UCSD-AML1 (cell line): Measurements from ENCODE around the gene ACTN4.
"Not testable (repeated sequence)": the region's sequence is repeated elsewhere in the genome, so short reads cannot be mapped to it uniquely, and the experiment has no call there.

Source experiments
- DNase-seq: peaks from one replicate; lab custom pipeline; 2025; ENCODE audit not compliant: unreplicated experiment; lab: John Stamatoyannopoulos, UW

Gene ACTN4

DNA sequence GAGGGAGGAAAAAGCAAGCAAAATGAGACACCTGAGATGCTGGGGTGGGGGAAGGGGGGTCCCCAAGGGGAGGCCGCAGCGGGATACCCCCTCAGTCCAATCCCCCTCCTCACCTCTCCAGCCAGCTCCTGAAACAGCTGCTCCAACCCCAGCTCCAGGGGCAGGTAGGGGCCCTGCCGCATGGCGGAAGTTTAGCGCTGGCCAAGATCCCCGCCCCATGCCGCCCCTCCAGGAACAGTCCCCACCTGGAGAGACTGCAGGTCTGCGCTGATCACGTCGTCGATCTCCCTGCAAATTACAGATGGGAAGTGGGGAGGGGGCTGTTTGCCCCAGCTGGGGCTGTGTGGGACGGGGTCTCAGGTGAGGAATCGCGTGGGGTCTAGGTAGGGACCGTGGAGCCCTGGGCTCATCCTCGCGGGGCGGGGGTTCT, 87.8 kb downstream of the ACTN4 start:
- DNase-seq = no peak

DNA sequence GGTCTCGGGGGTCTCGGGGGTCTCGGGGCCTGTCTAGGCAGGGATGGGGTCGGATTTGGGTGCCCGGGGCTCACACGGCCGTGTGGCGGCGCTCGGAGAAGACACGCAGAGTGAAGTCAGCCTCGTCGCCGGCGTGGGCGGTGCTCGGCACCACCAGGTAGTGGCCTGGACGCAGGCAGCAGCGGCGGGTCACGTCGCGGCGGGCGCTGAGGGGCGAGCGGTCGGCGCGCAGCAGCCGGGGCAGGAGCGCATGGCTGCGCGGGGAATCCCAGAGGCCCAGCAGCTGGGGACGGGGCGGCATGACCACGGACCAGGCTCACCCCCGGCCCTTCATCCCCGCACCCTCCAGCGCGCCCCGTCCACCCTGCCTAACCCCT, 88.6 kb downstream of the ACTN4 start:
- DNase-seq = no peak

DNA sequence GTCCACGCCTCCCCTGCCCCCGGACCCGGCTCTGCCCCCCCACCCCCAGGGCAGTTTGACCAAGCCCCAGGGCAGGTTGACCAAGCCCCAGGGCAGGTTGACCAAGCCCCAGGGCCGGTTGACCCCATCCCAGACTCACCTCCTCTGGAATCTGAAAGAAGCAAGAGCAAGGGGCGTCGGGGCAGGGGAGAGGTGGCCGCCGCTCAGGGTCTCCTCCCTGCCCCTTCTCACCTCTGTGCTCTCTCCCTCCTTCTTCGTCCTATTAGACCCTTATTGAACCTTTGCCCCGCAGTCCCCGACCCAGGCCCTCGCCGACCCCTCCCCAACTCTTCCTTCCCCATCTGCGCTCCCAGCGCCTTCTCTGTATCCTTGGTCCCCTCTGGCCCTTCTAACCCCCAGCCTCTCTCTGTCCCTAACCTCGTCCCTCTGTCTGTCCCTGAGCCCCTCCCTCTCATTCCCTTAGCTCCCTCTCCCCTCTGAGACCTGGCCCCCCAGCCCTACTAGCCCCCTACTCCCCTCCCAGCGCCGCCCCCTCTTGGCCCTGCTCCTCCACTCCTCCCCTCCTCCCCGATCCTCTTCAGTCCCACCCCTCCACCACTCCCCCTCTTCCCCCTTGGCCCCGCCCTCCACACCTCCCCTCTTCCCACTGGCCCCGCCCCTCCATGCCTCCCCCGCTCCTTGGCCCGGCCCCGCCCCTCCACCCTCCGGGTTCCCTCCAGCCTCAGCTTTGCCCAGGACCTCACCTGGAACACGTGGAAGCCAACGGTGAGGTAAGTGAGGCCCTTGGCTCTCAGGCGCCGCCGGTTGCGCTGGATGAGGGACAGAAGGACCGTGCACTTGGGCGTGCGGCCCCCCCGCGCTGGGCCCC, 89.2 kb downstream of the ACTN4 start:
- DNase-seq = peak; percentile 26

DNA sequence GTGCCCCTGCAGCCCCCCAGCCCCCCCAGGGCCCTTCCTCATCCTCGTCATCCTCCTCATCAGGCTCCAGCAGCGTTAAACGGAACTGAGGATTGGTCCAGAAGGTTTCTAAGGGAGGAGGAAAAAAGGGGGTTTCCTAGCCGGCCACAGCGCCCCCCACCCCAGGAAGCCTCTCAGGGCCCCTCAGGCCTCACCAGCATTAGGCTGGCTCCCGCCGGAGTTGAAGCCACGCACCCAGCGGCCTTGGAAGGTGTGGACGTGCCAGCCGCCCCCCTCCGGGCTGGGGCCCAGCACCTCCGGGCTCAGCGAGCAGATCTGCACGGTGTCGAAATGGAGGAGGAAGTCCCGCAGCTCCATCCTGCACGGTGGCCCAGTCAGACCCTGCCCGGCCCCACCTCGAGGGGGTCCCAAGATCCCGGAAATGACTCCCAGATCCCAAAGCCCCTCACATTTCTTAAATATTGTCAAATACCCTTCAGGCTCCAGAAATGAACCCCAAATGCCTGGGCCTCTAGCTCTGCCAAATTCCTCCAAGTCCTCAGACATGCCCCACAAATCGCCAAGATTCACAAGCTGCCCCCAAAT, 89.9 kb downstream of the ACTN4 start:
- no peak for DNase-seq

DNA sequence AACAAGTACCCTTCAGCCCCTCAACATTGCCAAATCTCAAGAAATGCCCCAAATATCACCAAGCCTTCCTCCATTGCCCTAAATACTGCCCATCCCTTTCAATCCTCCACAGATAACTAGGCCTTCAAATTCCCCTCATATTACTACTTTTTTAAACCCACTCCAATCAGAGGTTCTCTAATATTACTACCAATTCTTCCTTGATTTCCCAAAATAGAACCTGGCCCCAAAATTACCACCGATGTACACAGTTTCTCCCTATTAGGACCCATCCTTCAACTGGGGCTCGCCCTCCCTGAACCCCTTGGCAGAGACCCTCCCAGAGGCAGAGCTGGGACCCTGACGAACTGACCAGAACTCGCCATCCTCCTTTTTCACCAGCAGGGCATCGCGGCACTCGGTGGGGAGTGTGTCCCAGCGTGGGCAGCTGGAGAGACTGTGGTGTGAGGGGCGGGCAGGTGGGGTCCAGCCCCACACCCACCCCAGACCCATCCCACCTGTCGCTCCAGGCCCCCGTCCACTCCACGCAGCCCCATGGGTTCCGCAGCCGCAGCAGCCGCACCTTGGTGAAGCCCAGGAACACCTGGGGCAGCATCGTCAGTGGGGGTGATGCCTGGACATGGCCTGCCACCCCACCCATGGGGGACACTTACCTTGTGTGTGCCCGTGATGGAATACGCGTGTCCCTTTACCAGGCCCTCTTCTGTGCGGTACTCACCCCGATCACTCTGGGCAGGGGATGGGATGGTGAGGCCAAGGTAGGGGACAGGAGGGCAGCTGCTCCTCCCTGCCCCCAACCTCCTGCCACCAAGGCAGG, 90.7 kb downstream of the ACTN4 start:
- DNase-seq = no peak

DNA sequence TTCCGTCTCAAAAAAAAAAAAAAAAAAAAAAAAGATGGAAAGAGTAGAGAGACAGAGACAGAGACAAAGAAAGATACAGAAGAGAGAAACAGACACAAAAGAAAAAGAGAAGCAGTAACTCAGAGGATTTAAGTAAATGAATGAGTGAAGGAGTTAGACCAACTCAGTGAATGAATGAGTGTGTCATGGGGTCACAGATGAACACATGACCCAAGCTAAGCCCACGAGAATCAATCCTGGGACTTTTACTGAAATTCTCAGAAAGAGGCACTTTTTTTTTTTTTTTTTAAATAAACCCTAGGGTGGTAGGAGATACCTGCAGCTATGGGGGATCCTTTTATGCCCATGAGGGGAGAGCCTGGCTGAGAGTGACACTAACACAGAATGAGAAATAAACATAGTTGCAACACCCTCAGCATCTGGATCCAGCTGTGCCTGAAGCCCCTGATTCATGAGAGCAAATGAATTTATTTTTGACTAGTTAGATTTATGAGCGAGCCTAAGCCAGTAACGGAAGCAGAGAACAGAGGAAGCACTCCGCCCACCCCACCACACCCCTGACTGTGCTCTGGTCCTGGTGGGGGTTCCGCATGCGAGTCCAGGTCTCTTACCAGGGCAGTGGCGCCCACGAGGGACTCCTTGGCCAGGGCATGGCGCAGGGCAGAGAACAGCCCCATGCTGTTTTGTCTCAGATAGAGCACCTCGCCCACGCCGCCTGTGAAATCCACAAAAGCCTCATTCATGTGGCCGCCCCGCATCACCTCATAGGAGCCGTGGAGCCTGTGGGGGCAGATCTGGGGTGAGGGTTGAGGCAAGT, 92.2 kb downstream of the ACTN4 start:
- DNase-seq = no peak

DNA sequence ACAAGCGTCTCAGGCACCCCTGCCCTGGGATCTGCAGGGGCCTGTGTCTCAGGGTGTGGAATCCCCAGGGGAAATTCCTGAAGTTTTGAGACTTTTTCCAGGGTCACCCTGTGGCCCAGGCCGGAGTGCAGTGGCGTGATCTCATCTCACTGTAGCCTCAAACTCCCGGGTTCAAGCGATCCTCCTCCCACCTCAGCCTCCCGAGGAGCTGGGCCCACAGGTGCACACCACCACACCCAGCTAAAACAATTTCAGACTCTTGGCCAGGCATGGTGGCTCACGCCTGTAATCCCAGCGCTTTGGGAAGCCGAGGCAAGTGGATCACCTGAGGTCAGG, 92.8 kb downstream of the ACTN4 start:
- no peak for DNase-seq

DNA sequence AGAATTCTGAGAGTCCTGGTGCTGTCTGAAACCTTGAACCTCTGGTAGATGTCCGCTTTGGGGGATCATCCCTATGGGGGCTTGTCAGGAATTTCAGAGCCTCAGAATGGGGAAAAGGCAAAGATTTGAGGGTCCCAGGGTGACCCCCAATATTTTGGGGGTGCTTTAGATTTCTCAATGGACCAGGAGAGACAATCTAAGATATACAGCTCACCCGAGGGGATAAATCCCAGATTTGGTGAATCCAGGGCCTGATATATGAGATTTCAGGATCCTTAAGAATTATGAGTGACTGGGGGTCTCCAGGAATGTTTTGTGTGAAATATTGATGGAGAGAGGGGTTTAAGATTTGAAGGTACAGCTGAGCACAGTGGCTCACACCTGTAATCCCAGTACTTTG, 93.5 kb downstream of the ACTN4 start:
- DNase-seq = no peak

DNA sequence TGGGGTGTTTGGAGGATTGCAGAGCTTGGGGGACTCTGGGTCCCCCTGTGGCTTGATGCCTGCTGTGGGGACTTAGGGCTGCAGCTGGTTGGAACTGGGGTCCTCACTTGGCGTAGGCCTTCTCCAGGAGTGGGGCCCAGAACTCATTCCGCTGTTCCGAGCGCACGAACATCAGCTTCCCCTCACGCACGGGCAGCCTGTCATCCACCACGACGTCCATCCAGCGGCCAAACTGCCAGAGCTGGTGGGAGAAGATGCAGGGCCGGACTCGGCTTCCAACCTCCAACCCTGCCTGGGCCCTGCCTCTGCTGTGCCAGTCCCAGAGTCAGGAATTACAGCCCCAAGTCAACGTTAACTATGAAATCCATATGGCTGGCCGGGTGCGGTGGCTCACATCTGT, 94.2 kb downstream of the ACTN4 start:
- DNase-seq = no peak

DNA sequence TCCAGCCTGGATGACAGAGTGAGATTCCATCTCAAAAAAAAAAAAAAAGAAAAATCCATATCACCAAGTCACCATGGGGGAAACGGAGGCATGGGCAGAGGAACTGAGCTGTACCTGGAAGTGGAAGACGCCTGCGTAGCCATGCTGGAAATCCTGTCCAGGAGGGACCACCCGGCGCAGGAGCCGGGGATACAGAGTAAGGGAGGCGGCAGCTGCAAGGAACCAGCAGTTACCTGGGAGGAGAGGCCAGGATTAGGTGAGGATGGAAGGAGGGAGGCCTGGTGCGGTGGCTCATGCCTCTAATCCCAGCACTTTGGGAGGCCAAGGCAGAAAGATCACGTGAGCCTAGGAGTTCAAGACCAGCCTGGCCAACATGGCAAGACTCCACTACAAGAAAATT, 94.8 kb downstream of the ACTN4 start:
- no peak for DNase-seq

DNA sequence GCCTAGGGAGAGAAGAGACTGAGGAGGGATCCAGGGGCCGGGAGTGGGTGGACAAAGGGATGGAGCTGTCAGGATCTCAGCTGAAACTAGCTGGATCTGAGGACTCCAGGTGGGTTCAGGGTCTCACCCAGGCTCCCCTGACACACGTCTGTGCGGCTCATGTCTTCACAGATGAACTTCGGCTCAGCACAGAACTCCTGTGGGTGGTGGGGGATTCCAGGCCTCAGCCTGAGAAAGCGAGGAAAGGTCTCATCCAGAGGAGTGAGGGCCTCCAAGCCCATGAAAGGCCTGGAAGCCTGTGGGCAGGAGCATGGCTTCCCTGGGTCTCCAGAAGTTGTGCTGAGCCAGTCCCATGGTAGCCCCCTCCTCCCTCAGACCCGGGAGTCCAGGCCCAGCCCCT, 95.5 kb downstream of the ACTN4 start:
- no peak for DNase-seq

DNA sequence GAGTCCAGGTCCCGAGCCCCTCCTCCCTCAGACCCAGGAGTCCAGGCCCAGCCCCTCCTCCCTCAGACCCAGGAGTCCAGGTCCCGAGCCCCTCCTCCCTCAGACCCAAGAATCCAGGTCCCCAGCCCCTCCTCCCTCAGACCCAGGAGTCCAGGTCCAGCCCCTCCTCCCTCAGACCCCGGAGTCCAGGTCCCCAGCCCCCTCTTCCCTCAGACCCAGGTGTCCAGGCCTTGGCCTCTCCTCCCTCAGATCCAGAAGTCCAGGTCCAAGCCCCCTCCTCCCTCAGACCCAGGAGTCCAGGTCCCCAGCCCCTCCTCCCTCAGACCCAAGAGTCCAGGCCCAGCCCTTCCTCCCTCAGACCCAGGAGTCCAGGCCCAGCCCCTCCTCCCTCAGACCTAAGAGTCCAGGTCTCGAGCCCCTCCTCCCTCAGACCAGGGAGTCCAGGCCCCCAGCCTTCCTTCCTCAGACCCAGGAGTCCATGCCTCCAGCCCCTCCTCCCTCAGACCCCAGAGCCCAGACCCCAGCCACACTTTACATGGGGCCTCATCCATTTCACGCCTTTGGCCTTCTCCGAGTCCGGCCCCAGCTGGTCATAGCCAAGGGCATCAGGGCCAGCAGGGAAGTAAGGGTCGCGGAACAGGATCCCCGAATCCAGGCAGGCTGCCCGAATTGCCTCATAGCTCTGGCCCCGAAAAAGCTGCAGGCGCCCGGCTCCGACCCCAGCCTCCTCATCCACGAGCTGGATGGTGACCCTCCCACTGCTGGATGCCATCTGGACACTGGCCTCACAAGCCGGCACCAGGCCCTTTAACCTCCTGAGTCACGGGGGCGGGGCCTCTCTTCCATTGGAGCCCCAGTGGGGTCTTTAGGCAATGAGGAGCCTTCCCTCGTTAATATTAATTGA, 96.2 kb downstream of the ACTN4 start:
- no peak for DNase-seq

DNA sequence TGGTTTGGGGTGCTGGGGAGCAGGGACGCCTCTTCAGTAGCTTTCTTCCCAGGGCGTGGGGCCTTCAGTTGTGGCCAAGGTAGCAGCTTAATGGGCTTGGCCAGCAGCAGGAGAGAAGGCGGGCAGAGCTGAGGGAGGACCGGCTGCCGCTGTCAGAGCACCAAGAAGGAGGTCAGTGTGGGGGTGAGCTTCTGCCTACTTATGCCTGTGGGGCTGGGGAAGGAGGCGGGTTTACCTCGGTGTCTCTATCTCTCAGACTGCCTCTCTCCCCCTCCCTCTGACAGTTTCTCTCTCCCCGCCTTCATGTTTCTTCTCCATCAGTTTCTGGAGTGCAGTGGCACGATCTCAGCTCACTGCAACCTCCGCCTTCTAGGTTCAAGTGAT, 96.8 kb downstream of the ACTN4 start, which contains the start of gene CAPN12:
Gene CAPN12 (minus strand): TSS at position 177 of the 384 bp plus-strand sequence. CDS start 309 bp downstream, outside the sequence.
- no peak for DNase-seq

DNA sequence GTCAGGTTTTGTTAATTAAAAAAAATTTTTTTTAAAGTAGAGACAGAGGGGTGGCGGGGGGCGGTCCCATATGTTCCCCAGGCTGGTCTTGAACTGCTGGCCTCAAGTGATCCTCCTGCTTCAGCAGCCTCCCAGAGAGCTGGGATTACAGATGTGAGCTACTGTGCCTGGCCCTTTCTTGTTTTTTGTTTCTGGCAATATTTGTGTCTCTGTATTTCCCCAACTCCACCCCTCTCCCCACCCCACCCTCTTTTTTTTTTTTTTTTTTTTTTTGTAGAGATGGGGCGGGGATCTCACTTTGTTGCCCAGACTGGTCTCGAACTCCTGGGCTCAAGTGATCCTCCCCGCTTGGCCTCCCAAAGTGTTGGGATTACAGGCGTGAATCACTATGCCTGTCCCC, 97.4 kb downstream of the ACTN4 start:
- no peak for DNase-seq

DNA sequence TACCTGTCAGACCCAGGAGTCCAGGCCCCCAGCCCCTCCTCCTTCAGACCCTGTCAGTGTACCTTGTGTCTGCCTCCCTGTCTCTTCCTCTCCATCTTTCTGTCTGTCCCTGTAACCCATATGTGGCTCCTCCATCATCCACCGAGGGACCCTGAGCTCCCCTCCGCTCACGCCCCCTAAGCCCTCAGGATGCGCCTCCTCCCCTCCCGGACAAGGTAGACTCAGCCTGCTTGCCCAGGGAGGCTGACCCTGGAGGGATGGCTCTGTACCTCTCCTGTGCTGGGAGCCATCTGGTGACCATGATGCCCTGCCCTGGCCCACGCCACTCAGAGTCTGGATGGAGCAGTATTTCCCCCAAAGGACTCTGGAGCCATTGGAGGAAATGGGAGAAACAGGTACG, 97.9 kb downstream of the ACTN4 start:
- DNase-seq = no peak

DNA sequence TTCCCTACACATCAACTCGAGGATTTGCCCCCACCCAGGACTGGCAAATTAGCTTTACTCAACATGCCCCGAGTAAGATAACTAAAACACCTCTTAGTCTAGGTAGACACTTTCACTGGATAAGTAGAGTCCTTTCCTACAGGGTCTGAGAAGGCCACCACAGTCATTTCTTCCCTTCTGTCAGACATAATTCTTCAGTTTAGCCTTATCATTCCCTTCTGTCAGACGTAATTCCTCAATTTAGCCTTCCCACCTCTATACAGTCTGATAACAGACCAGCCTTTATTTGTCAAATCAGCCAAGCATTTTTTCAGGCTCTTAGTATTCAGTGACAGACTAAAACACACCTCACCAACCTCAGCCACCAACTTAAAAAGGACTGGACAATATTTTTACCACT, 106.3 kb downstream of the ACTN4 start:
- DNase-seq = not testable (repeated sequence)

DNA sequence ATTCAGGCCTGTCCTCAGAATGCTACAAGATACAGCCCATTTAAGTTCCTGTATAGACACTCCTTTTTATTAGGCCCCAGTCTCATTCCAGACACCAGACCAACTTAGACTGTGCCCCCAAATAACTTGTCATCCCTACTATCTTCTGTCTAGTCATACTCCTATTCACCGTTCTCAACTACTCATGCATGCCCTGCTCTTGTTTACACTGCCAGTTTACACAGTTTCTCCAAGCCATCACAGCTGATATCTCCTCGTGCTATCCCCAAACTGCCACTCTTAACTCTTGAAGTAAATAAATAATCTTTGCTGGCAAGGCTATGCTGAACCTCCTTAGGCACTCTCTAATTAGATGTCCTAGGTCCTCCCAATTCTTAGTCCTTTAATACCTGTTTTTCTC, 106.7 kb downstream of the ACTN4 start:
- DNase-seq = not testable (repeated sequence)

DNA sequence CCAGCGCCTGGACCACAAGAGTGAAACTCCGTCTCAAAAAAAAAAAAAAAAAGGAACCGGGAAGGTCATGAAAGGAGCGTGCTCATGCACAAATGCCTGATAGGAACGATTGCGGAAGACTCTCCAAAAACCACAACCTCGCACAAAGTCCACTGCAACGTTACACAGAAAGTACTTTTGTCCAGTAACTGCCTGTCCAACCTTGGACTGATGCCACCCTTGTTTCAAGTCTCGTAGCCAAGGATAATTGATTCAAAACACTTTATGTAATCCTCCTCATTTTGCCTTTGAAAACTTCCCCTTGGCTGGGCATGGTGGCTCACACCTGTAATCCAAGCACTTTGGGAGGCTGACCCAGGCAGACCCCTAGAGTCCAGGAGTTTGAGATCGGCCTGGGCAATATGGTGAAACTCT, 112.1 kb downstream of the ACTN4 start:
- no peak for DNase-seq

DNA sequence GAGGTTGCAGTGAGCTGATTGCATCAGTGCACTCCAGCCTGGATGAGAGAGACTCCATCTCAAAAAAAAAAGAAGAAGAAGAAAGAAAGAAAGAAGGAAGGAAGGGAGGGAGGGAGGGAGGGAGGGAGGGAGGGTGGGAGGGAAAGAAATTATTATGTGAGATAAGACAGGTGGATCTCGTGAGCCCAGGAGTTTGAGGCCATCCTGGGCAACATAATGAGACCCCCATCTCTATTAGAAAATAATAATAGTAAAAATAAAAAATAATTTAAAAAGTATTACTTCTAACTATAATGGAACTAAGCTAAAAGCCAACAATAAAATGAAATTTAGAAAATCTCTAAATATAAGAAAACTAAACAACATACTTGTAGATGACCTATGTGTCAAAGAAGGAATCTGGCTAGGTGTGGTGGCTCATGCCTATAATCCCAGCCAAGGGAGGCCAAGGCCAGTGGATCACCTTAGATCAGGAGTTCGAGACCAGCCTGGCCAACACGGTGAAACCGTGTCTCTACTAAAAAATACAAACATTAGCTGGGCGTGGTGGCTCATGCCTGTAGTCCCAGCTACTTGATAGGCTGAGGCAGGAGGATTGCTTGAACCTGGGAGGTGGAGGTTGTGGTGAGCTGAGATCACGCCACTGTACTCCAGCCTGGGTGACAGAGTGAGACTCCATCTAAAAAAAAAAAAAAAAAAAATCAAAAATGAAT, 113.5 kb downstream of the ACTN4 start:
- not testable (repeated sequence) for DNase-seq
